GM10248 (cell line): ENCODE data around the gene KLHDC3.
"Not testable (repeated sequence)": the region's sequence is repeated elsewhere in the genome, so short reads cannot be mapped to it uniquely, and the experiment has no call there.

Source experiments
- CTCF ChIA-PET: fragments of 300-600 bp; sonication (Branson Sonifier 250); formaldehyde crosslinking; extraction: SDS; loops from one replicate; lab custom pipeline; 2021; ENCODE audit warnings: antibody characterized with exemption; lab: Yijun Ruan, JAX
- POLR2A ChIA-PET: fragments of 350-650 bp; sonication (Branson Sonifier 250); formaldehyde crosslinking; extraction: SDS; loops from one replicate; lab custom pipeline; 2020; ENCODE audit warnings: antibody characterized with exemption; lab: Yijun Ruan, JAX
- DNase-seq: peaks from one replicate; pipeline ENCODE4 v3.0.0; 2012; ENCODE audit errors: extremely low spot score
- CTCF ChIP-seq: IDR thresholded peaks from 2 replicates; pipeline ENCODE4 v1.5.1; 2012; ENCODE audit warnings: mild to moderate bottlenecking, low read depth; ENCODE audit errors: extremely low read depth, missing control alignments, control extremely low read depth

The KLHDC3 gene

DNA sequence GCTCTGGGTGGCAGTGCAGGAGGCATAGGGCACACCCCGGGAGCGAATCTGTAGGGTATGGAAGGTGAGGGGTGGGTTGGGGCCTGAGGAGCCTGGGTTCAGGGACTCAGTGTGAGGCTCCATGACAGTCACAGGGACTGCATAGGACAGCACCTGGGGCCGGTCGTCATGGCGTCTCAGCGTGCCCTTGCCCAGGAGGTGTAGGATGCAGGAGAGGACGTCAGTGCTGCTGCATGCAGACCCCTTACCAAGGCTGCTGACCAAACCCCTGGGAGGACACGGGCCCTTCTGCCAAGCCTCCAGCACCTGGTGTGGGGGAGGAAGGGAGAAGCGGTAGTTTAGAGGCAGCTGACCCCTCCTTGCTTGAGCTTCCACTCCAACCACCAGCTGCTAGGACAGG, 23.7 kb downstream of the KLHDC3 start:
- ChIA-PET CTCF (no interaction called here), POLR2A (interaction anchor here (0.6 kb wide), 1 partner anchor 14 kb away, joined by 4 read pairs; no protein-coding TSS in a partner anchor)
- DNase-seq, result no peak
- no peak for TF ChIP-seq CTCF

- ChIA-PET CTCF (no interaction called here), POLR2A (interaction anchor here (1.6 kb wide), 1 partner anchor 10 kb away, joined by 3 read pairs; no protein-coding TSS in a partner anchor)
- TF ChIP-seq CTCF, result no peak
- no peak for DNase-seq
Observed at GRCh38 chr6:43038727-43039126, 24.7 kb downstream of the KLHDC3 start.

DNA sequence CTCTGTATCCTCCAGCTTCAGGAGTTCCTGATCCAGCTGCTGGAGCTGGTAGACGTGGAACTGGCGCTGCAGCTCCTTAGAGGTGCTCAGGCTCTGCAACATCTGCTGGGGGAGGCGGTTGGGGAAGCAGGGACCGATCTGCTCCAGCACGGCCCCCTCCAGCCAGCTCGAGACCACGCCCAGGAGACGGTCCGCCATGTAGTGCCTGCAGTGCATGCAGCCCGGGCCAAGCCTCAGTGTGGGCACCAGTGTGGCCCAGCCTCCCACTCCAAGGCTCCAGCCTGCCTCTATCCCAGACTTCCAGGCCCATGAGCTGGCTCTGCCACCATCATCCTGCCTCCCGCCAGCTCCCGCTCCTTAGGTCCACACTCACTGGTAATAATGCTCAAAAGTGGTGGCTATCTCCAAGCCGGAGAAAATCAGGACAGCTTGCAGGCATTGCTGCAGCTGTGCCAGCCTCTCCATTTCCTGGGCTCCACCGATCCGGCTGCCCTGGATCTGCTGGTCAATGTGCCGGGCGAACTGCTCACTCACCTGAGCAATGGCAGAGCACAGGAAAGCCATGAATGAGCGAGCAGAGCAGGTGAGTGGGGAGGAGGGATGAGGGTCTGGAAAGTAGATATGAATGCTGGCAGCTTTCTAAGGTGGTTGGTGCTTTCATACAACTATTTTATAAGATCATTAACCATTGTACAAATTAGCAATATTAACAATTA, 26.7 kb downstream of the KLHDC3 start:
- ChIA-PET POLR2A (no interaction called here), CTCF (interaction anchor here (1.1 to 1.2 kb wide), 3 partner anchors 11 to 17 kb away, joined by 3 read pairs; no protein-coding TSS in a partner anchor)
- DNase-seq, result no peak

GRCh38 chr6:43041475-43041874, 27.4 kb downstream of the KLHDC3 start:
- DNase-seq, POLR2A ChIA-PET: not testable (repeated sequence)
- CTCF ChIA-PET, result interaction anchor here (1.2 kb wide), 1 partner anchor 18 kb away, joined by 3 read pairs; no protein-coding TSS in a partner anchor

More for the DNA sequence above, 26.7 kb downstream of the KLHDC3 start:
- no peak for TF ChIP-seq CTCF

- CTCF ChIA-PET, result interaction anchor here (1.3 kb wide), 1 partner anchor 10 kb away, joined by 3 read pairs; the partner anchor contains the start of gene CUL7
- POLR2A ChIA-PET, result no interaction called here
- DNase-seq, result no peak
- no peak for TF ChIP-seq CTCF
Observed at GRCh38 chr6:43043310-43043709, 29.3 kb downstream of the KLHDC3 start.

DNA sequence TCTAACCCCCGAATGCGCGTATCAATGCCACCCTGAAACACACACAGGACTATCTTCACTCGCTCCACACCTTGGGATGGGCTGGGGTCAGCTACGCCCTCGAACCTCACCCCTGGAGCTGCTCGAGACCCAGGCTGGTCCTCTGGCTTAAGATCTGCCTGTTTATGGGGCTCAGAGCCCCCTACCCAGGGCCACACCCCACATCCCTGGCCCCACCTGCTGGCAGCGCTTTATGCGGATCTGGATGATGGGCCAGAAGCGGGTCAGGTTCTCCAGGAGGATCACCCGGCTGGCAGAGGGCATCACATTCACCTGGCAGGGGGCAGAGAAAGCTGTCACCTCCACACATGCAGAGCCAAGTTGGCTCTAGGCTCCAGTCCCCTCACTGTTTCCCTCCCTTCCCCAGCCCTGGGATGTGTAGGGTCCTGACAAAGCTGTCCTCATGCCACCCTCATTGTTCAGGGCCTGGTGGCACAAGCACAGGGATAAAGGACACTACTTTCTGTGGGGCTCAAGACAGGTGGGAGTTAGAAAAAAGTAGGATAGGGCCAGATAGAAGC, 31.4 kb downstream of the KLHDC3 start:
- ChIA-PET CTCF (interaction anchor here (1.3 kb wide), 1 partner anchor 11 kb away, joined by 4 read pairs; no protein-coding TSS in a partner anchor), POLR2A (interaction anchor here (0.5 kb wide), 1 partner anchor 23 kb away, joined by 6 read pairs; no protein-coding TSS in a partner anchor)
- no peak for DNase-seq
- TF ChIP-seq CTCF, result no peak
